SKM-1 treated with dmso at 0.1 percent for 144 hours (cell line): ENCODE data around the gene ADGRL3.
"Not testable (repeated sequence)": the region's sequence is repeated elsewhere in the genome, so short reads cannot be mapped to it uniquely, and the experiment has no call there.

Experiments used
- DNase-seq: peaks from one replicate; lab custom pipeline; 2025; ENCODE audit not compliant: unreplicated experiment; lab: John Stamatoyannopoulos, UW

Gene ADGRL3

GRCh38 chr4:61782133-61782532 is 582.0 kb downstream of the ADGRL3 start:
- DNase-seq, result no peak

DNA sequence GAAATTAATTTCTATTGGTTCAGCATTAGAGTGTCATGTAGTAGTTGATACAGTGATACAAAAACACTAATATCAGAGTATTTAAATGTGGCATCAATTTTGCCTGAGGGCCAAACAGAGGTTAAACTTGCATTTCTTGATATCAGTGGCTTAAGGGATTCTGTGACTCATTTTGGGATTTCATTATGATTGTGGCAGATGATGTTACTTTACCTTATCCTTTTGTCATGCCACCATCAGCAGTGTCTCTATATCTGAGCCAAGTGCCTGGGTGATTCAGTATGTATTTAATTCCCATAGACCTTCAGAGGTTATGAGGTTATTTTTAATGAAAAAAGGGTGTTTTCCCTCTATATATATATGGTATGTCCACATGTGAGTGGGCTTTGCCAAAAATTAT is 582.9 kb downstream of the ADGRL3 start:
- no peak for DNase-seq

GRCh38 chr4:61785761-61786160 is 585.6 kb downstream of the ADGRL3 start:
- no peak for DNase-seq

GRCh38 chr4:61786211-61786610 is 586.1 kb downstream of the ADGRL3 start:
- no peak for DNase-seq

GRCh38 chr4:61795998-61796397 is 595.9 kb downstream of the ADGRL3 start:
- DNase-seq, result no peak

- no peak for DNase-seq
These were observed 599.7 kb downstream of the ADGRL3 start for GRCh38 chr4:61799794-61800193.

GRCh38 chr4:61805227-61805626 is 605.1 kb downstream of the ADGRL3 start:
- no peak for DNase-seq

DNA sequence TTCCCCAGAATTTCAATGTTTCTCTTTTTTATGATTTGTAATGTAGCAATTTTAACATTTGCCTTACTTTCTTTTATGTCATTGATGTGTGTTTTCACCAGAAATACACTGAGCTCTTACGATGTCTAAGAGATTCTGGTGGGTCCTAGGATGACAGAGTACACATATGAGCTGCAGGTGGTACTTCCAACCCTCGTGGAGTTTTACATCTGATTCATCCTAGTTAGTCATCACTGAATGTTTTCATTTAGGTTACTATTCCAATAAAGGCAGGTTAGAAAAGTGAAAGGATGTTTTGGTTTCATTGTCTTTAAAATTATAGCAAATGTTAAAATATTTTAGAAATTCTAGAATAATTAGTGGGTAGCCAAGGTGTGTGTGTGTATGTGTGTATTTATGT is 605.9 kb downstream of the ADGRL3 start:
- no peak for DNase-seq

GRCh38 chr4:61812171-61812570 is 612.0 kb downstream of the ADGRL3 start:
- no peak for DNase-seq

- DNase-seq, result no peak
These were observed 616.9 kb downstream of the ADGRL3 start for GRCh38 chr4:61817071-61817470.

DNA sequence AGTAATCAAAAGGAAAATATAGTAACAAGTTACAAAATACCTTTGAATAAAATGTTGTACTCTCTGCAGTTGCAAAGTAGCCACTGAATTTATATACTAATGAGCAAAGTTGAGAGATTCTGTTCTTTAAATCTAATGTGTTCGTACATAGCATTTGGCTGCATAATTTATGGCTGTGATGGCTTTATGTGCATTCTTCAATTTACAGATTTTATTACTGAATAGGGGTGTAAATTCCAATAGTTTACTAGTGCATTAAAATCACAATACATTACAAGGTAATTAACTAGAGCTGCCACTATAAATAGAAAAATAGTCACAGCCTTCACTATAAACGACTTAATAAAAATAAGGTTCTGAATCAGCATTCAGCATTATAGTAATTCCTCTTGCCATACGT is 620.0 kb downstream of the ADGRL3 start:
- DNase-seq, result no peak

DNA sequence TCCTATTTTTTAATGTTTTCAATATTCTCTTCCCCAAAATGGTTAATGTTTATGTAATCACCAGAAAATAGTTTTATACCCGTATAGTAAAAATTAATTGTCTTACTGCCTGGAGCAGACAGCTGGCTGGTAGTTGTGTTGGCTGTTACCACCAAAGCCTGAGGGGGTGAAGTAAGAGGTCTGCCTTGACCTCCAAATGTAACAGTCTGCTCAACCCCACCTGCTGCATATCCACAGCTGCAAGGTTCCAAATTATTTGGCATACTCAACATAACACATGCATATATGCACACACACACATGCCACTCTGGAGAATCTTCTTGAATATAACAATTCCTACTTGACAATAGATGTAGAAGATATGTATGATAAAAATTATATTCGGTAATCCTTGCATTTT is 624.3 kb downstream of the ADGRL3 start:
- DNase-seq, result no peak

- DNase-seq, result no peak
These were observed 627.8 kb downstream of the ADGRL3 start for GRCh38 chr4:61827907-61828391.

DNA sequence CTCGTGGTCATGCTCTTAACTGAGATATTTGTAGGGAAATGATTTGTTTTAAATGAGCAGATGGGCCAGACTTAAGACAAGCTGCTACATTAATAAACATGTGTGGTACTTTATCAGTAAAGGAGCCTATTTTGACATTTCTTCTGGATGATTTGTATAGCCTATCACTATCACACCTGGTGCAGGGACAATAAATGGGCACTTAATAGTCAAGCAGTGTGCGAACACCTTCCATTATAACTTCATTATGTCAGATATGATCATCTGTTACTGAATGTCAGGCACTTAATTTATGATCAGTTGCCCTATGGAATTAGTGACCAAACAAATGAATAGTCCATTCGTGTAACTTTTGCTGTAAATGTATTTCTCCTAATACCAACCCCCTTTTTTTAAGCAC is 628.8 kb downstream of the ADGRL3 start:
- no peak for DNase-seq

DNA sequence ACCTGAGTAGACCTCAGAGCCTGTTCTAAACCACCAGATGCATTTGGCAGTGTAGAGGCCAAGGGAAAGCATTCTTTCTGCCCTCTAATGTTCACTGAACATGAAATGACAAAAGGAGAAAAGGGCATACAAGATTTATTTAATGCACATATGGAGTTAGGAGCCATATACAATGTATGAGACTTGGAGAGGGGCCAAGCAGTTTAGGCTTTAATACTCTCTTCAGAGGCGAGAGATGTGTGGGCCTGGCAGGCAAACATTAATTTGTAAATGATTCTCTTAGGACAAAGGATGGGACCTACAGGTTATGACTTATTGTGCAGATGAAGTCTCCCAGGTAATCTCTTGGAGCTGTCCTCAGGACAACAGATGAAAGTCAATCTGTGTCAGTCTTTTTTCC is 631.9 kb downstream of the ADGRL3 start:
- no peak for DNase-seq

- DNase-seq, result no peak
These were observed 637.3 kb downstream of the ADGRL3 start for GRCh38 chr4:61837395-61837794.

DNA sequence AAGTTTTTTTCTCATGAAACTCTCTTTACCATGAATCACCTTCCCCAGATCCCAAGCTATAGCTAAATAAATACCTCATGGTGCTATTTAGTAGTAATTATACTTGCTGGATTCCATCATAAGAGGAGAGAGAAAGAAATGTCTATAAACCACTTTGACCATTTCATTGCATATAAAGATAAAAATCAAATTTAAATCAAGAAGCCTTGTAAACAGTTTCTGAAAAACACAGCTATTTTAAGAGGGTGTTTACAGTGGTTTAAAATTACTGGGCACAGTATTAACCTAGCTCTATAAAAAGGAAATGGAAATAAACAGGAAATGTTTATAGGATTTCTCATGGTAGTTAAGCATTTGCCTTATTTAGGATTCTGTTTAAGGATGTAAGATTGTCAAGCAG is 637.9 kb downstream of the ADGRL3 start:
- no peak for DNase-seq

GRCh38 chr4:61841714-61842113 is 641.6 kb downstream of the ADGRL3 start:
- no peak for DNase-seq

DNA sequence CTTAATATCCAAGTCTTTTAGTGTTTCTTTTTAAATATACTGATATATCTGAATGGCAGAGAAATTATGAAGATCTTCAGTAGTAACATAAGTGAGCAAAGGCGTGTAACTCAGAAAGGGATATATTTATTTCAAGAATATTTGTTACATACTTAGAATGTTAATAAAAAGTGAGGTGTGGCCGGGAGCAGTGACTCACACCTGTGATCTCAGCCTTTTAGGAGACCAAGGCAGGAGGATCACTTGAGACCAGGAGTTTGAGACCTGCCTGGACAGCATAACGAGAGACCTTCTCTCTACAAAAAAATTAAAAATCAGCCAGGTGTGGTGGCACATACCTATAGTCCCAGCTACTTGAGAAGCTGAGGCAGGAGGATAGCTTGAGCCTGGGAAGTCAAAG is 651.0 kb downstream of the ADGRL3 start:
- no peak for DNase-seq

- DNase-seq, result not testable (repeated sequence)
These were observed 652.0 kb downstream of the ADGRL3 start for GRCh38 chr4:61852105-61852504.

GRCh38 chr4:61853041-61853440 is 652.9 kb downstream of the ADGRL3 start:
- DNase-seq, result no peak

GRCh38 chr4:61860376-61860775 is 660.2 kb downstream of the ADGRL3 start:
- DNase-seq, result no peak

DNA sequence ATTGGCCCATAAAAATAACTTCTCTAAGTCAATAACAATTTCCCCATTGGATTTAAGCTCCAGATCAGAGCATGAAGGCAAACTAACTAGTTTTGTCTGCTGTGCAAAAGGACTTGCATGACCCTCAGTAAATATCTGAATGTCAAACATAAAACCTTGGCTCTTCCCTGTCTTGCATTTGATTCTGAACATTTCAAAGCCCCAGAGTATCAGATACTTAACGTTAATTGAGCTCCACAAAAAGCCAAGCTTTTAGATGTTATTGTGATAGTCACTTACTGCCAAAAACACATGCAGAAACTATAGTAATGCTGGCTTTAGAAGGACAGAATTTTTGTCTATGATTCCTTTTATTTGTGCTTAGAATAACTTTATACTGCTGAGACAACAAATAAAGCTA is 664.2 kb downstream of the ADGRL3 start:
- no peak for DNase-seq
